Stimulated activated CD8-positive, alpha-beta memory T cell treated with anti-CD3 and anti-CD28 coated beads, Interleukin-4, amount 100 ng/mL, for 1 hour (primary cell): ENCODE data around the gene CCDC73.
"Not testable (repeated sequence)": the region's sequence is repeated elsewhere in the genome, so short reads cannot be mapped to it uniquely, and the experiment has no call there.

Experiments used
- DNase-seq, 2 donors: peaks; one replicate each; pipeline ENCODE4 v3.0.0-alpha.2; 2020; ENCODE audit warnings: low read depth in 2 of 2, low spot score in 1 of 2

The CCDC73 gene

GRCh38 chr11:32809313-32809712 lies 14.9 kb upstream of the CCDC73 start:
- DNase-seq: no peak

GRCh38 chr11:32796425-32796824 lies 2.0 kb upstream of the CCDC73 start:
- no peak for DNase-seq

- DNase-seq: peak; percentile 5 to 31
These were observed 1.4 kb downstream of the CCDC73 start for GRCh38 chr11:32792948-32793475.

- no peak for DNase-seq
These were observed 2.1 kb downstream of the CCDC73 start for GRCh38 chr11:32792111-32792947.

- no peak for DNase-seq
These were observed 3.5 kb downstream of the CCDC73 start for GRCh38 chr11:32790916-32791315.

GRCh38 chr11:32786811-32787210 lies 7.7 kb downstream of the CCDC73 start:
- no peak for DNase-seq

- DNase-seq: no peak
These were observed 9.2 kb downstream of the CCDC73 start for GRCh38 chr11:32785262-32785661.

- no peak for DNase-seq
These were observed 12.7 kb downstream of the CCDC73 start for GRCh38 chr11:32781721-32782120.

GRCh38 chr11:32780839-32781238 lies 13.6 kb downstream of the CCDC73 start:
- DNase-seq: not testable (repeated sequence)

GRCh38 chr11:32779136-32779535 lies 15.3 kb downstream of the CCDC73 start:
- no peak for DNase-seq

- DNase-seq: no peak
These were observed 18.6 kb downstream of the CCDC73 start for GRCh38 chr11:32775908-32776307.

- no peak for DNase-seq
These were observed 20.4 kb downstream of the CCDC73 start for GRCh38 chr11:32774081-32774480.

- DNase-seq: no peak
These were observed 21.7 kb downstream of the CCDC73 start for GRCh38 chr11:32772731-32773130.

- not testable (repeated sequence) for DNase-seq
These were observed 32.7 kb downstream of the CCDC73 start for GRCh38 chr11:32761774-32762173.

GRCh38 chr11:32758291-32758690 lies 36.2 kb downstream of the CCDC73 start:
- no peak for DNase-seq

GRCh38 chr11:32753181-32753580 lies 41.3 kb downstream of the CCDC73 start:
- DNase-seq: not testable (repeated sequence)

- DNase-seq: no peak
These were observed 42.5 kb downstream of the CCDC73 start for GRCh38 chr11:32752001-32752400.

- no peak for DNase-seq
These were observed 43.1 kb downstream of the CCDC73 start for GRCh38 chr11:32751381-32751780.

- no peak for DNase-seq
These were observed 64.5 kb downstream of the CCDC73 start for GRCh38 chr11:32729976-32730375.

GRCh38 chr11:32723332-32723731 lies 71.1 kb downstream of the CCDC73 start:
- DNase-seq: no peak

- no peak for DNase-seq
These were observed 72.2 kb downstream of the CCDC73 start for GRCh38 chr11:32722255-32722654.

- DNase-seq: no peak
These were observed 81.0 kb downstream of the CCDC73 start for GRCh38 chr11:32713496-32713895.

- not testable (repeated sequence) for DNase-seq
These were observed 85.5 kb downstream of the CCDC73 start for GRCh38 chr11:32708978-32709377.
